Measurements from ENCODE around the gene ZEB2. TPM values are rescaled to one million over a fixed set of nuclear protein-coding genes. Genes with fewer than 3 reads are reported as not detected.

ZEB2 gene
- total and polyA plus RNA-seq, 2 of the 8 experiments (the other 6 are each of a cell fraction or from before 2014, with no cell fraction given) = 0.38 TPM; not detected in 1

DNA sequence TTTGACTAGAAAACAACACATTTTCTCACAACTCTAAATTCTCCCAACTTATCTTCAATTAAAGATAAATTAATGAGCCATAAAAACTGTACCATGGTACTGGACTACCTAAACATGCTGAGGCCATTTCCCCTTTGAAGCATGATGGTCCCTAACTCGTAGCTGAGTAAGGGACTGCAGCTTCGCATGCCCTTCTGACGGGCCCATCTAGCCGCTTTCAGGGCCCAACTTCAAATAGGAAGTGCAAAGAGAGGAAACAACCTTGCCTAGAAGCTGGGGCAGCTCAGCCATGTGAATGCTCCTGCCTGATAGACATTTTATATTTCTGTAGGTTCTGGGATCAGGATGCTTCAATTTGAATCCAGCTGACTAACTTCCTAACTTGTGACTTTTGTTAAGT is 72.4 kb downstream of the ZEB2 start:
- Histone ChIP-seq H3K4me3 (ENCODE audit: extremely low read depth in 1 of 4, insufficient read depth in 2 of 4, low read depth in 3 of 4, low read length in 4 of 4) (no peak overlapping the region), H3K18ac (ENCODE audit: extremely low read depth, low read length) (no peak overlapping the region), H4K20me1 (replicated peaks in 1 of 2; ENCODE audit: control insufficient read depth in 1 of 2, insufficient read depth in 2 of 2, low read length in 2 of 2) (no peaks in the 10 kb centered on the region), H3K56ac (replicated peaks; ENCODE audit: insufficient read length, low read depth, low read length) (no peak overlapping the region), H2BK20ac (ENCODE audit: low read length) (no peak overlapping the region), H3K79me1 (ENCODE audit: low read depth, low read length) (no peaks in the 10 kb centered on the region), H3K23me2 (ENCODE audit: low read depth, low read length) (no peaks in the 10 kb centered on the region), H3K9ac (replicated peaks in 1 of 4; ENCODE audit: extremely low read depth in 1 of 4, low read depth in 3 of 4, low read length in 3 of 4) (no peak overlapping the region), H2BK120ac (replicated peaks; ENCODE audit: low read depth, low read length) (no peak overlapping the region), H3K79me2 (ENCODE audit: control insufficient read depth in 1 of 2, insufficient read depth in 2 of 2, low read length in 2 of 2) (no peaks in the 10 kb centered on the region), H3K27me3 (replicated peaks in 1 of 4; ENCODE audit: control insufficient read depth in 3 of 4, extremely low read depth in 1 of 4, insufficient read depth in 3 of 4, low read length in 3 of 4) (peaks cover 0 to 7% (median 4%) of the 10 kb centered on the region in 4 experiments; a peak in 3 of 7 replicates), H4K8ac (ENCODE audit: extremely low read depth, insufficient read depth, low read length) (no peak overlapping the region), H4K5ac (ENCODE audit: insufficient read length, low read depth, low read length) (no peak overlapping the region), H3K36me3 (ENCODE audit: control insufficient read depth in 2 of 4, insufficient read depth in 4 of 4, low read length in 3 of 4) (no peaks in the 10 kb centered on the region), H2AK5ac (ENCODE audit: low read depth, low read length) (no peak overlapping the region), H3K23ac (ENCODE audit: insufficient read length) (no peak overlapping the region), H2BK5ac (ENCODE audit: low read depth, low read length) (no peak overlapping the region), H4K91ac (replicated peaks; ENCODE audit: insufficient read length, low read length) (no peak overlapping the region), H3K4ac (replicated peaks; ENCODE audit: insufficient read length, low read depth, low read length) (no peak overlapping the region), H2AFZ (ENCODE audit: low read length) (no peak overlapping the region), H3K4me1 (replicated peaks in 1 of 4; ENCODE audit: control insufficient read depth in 3 of 4, insufficient read depth in 4 of 4, low read length in 3 of 4) (peaks cover 0 to 30% (median 22%) of the 10 kb centered on the region in 4 experiments; a peak in 6 of 7 replicates), H2BK15ac (ENCODE audit: low read length) (no peak overlapping the region), H3K27ac (ENCODE audit: low read depth, low read length) (no peak overlapping the region), H3K9me3 (ENCODE audit: insufficient read depth in 2 of 2, low read depth in 1 of 2, low read length in 1 of 2) (no peaks in the 10 kb centered on the region; a peak in 1 of 4 replicates), H3K4me2 (ENCODE audit: insufficient read depth in 1 of 2, low read depth in 2 of 2, low read length in 2 of 2) (no peak overlapping the region), H3K14ac (ENCODE audit: insufficient read length) (no peak overlapping the region), H2BK12ac (ENCODE audit: low read depth, low read length) (no peak overlapping the region)
- FAIRE-seq (no peak), DNase-seq (ENCODE audit: low read depth in 1 of 2, low spot score in 2 of 2) (no peak)
- ChIA-PET POLR2A (ENCODE audit: partially characterized antibody) (no interaction called here), CTCF (ENCODE audit: partially characterized antibody) (interaction anchor here (1.1 to 5.2 kb wide), 7 partner anchors 9 to 285 kb away, joined by 3 to 51 read pairs (median 6); no protein-coding TSS in a partner anchor)
- 90% methylated on average over 4 of the region's 4 CpGs; no CpG with 5 or more reads in 1 of the 2 experiments for WGBS, 2 experiments (ENCODE audit: extremely low coverage in 1 of 2, insufficient coverage in 1 of 2, insufficient read length in 1 of 2, insufficient replicate concordance in 2 of 2, low coverage in 1 of 2, low lambda C conversion rate in 2 of 2, missing lambda C conversion rate in 1 of 2)
- TF ChIP-seq EZH2 (IDR thresholded peaks at IDR 0.05; ENCODE audit: low read depth, low read length, severe bottlenecking) = no peak
- TF ChIP-seq MAFK (IDR thresholded peaks at IDR 0.05; ENCODE audit: low read depth, low read length) = no peak
- no peak for TF ChIP-seq BCL11A (IDR thresholded peaks at IDR 0.05; ENCODE audit: low read depth in 2 of 2, low read length in 2 of 2)
- no peak for TF ChIP-seq ZNF274 (IDR thresholded peaks at IDR 0.05; ENCODE audit: borderline replicate concordance, extremely low read depth, low read length)
- TF ChIP-seq SP4 (IDR thresholded peaks at IDR 0.05; ENCODE audit: low read length) = no peak
- TF ChIP-seq HDAC6 (IDR thresholded peaks at IDR 0.05; ENCODE audit: low read depth, low read length) = no peak
- TF ChIP-seq SIX5 (IDR thresholded peaks at IDR 0.05; ENCODE audit: low read depth, low read length) = no peak
- no peak for TF ChIP-seq SRF (IDR thresholded peaks at IDR 0.05; ENCODE audit: low read depth, low read length)
- no peak for TF ChIP-seq BACH1 (IDR thresholded peaks at IDR 0.05; ENCODE audit: low read length)
- TF ChIP-seq, protein P1, sequence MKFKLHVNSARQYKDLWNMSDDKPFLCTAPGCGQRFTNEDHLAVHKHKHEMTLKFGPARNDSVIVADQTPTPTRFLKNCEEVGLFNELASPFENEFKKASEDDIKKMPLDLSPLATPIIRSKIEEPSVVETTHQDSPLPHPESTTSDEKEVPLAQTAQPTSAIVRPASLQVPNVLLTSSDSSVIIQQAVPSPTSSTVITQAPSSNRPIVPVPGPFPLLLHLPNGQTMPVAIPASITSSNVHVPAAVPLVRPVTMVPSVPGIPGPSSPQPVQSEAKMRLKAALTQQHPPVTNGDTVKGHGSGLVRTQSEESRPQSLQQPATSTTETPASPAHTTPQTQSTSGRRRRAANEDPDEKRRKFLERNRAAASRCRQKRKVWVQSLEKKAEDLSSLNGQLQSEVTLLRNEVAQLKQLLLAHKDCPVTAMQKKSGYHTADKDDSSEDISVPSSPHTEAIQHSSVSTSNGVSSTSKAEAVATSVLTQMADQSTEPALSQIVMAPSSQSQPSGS (IDR thresholded peaks at IDR 0.05; ENCODE audit: low read length) = no peak
- no peak for TF ChIP-seq GABPA (IDR thresholded peaks at IDR 0.05; ENCODE audit: borderline replicate concordance, insufficient read depth, low read length)
